Uterus (tissue), 2 donors: ENCODE results near the gene SLCO2A1.

Experiments
- POLR2A ChIP-seq, 2 donors: fragments of 450-650 bp; IDR thresholded peaks; one replicate each; pipeline ENCODE4 v1.6.1; 2016; ENCODE audit warnings: antibody characterized with exemption in 2 of 2, mild to moderate bottlenecking in 1 of 2, moderate library complexity in 1 of 2
- TF ChIP-seq, protein P1 (sequence below), 4 experiments: fragments of 200-600 bp in 2 of 4; fragments of 450-650 bp in 2 of 4; sonication (generic) in 2 of 4; IDR thresholded peaks; one replicate each; pipeline ENCODE4 v1.5.1; 2016 to 2019; ENCODE audit warnings: antibody characterized with exemption in 4 of 4, mild to moderate bottlenecking in 2 of 4, moderate library complexity in 1 of 4

GRCh38 chr3:133937061-133937686 is 92.6 kb downstream of the SLCO2A1 start:
- TF ChIP-seq, protein P1, sequence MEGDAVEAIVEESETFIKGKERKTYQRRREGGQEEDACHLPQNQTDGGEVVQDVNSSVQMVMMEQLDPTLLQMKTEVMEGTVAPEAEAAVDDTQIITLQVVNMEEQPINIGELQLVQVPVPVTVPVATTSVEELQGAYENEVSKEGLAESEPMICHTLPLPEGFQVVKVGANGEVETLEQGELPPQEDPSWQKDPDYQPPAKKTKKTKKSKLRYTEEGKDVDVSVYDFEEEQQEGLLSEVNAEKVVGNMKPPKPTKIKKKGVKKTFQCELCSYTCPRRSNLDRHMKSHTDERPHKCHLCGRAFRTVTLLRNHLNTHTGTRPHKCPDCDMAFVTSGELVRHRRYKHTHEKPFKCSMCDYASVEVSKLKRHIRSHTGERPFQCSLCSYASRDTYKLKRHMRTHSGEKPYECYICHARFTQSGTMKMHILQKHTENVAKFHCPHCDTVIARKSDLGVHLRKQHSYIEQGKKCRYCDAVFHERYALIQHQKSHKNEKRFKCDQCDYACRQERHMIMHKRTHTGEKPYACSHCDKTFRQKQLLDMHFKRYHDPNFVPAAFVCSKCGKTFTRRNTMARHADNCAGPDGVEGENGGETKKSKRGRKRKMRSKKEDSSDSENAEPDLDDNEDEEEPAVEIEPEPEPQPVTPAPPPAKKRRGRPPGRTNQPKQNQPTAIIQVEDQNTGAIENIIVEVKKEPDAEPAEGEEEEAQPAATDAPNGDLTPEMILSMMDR (IDR thresholded peaks at IDR 0.05) = no peak
- no peak for TF ChIP-seq POLR2A (IDR thresholded peaks at IDR 0.05)
